H1 (cell line): ENCODE measurements around the gene ZNF484. TPM values are rescaled to one million over a fixed set of nuclear protein-coding genes. Genes with fewer than 3 reads are reported as not detected.

ENCODE experiments used
- CTCF ChIA-PET: fragments of 300-600 bp; sonication (Branson Sonifier 250); formaldehyde crosslinking; loops from one replicate; lab custom pipeline; 2021; ENCODE audit not compliant: partially characterized antibody; lab: Charles Lee
- POLR2A ChIA-PET: fragments of 300-600 bp; sonication (Branson Sonifier 250); formaldehyde crosslinking; loops from one replicate; lab custom pipeline; 2021; ENCODE audit warnings: inconsistent platforms; ENCODE audit not compliant: partially characterized antibody; lab: Charles Lee
- DNase-seq, 2 experiments: peaks; one replicate each; pipeline versions ENCODE4 v3.0.0 to v3.0.0-alpha.2; 2010 to 2022; ENCODE audit warnings: low spot score in 2 of 2, low read depth in 1 of 2, mixed read lengths in 1 of 2
- FAIRE-seq: peaks from 2 replicates; lab custom pipeline; 2011; peaks lifted over from hg19 to GRCh38; lab: Jason Lieb, UNC
- H2AFZ ChIP-seq: 2 replicates; pipeline ENCODE4 v1.8.1; 2012; ENCODE audit warnings: low read length, inconsistent platforms
- H2AK5ac ChIP-seq: 2 replicates; pipeline ENCODE4 v1.6.1; 2013; ENCODE audit warnings: low read depth, low read length
- H2BK120ac ChIP-seq: replicated peaks from 2 replicates; pipeline ENCODE3; 2013; ENCODE audit warnings: low read depth, low read length, inconsistent platforms
- H2BK12ac ChIP-seq: 2 replicates; pipeline ENCODE4 v1.6.1; 2013; ENCODE audit warnings: low read depth, low read length
- H2BK15ac ChIP-seq: 2 replicates; pipeline ENCODE4 v1.6.1; 2013; ENCODE audit warnings: low read length
- H2BK20ac ChIP-seq: 2 replicates; pipeline ENCODE4 v1.6.1; 2013; ENCODE audit warnings: low read length
- H2BK5ac ChIP-seq: 2 replicates; pipeline ENCODE4 v1.6.1; 2013; ENCODE audit warnings: low read depth, low read length
- H3K14ac ChIP-seq: 2 replicates; pipeline ENCODE4 v1.6.1; 2013; ENCODE audit warnings: inconsistent platforms; ENCODE audit not compliant: insufficient read length
- H3K18ac ChIP-seq: 2 replicates; pipeline ENCODE4 v1.6.1; 2013; ENCODE audit warnings: low read length; ENCODE audit errors: extremely low read depth
- H3K23ac ChIP-seq: 2 replicates; pipeline ENCODE4 v1.6.1; 2013; ENCODE audit warnings: inconsistent platforms; ENCODE audit not compliant: insufficient read length
- H3K23me2 ChIP-seq: 2 replicates; pipeline ENCODE4 v1.6.1; 2013; ENCODE audit warnings: low read depth, low read length
- H3K27ac ChIP-seq: 2 replicates; pipeline ENCODE4 v1.6.1; 2011; ENCODE audit warnings: low read depth, low read length, inconsistent platforms
- H3K27me3 ChIP-seq, 4 experiments: replicated peaks in 1 of 4; 1 replicate in 1 of 4; 2 replicates in 3 of 4; pipeline versions ENCODE4 v1.6.1 to v1.8.1; 2011 to 2013; ENCODE audit warnings: low read length in 3 of 4, mild to moderate bottlenecking in 3 of 4, inconsistent platforms in 2 of 4, mixed read lengths in 2 of 4, moderate library complexity in 1 of 4; ENCODE audit not compliant: control insufficient read depth in 3 of 4, insufficient read depth in 3 of 4; ENCODE audit errors: extremely low read depth in 1 of 4
- H3K36me3 ChIP-seq, 4 experiments: 2 replicates each; pipeline versions ENCODE4 v1.6.1 to v1.8.1; 2011 to 2013; ENCODE audit warnings: mild to moderate bottlenecking in 4 of 4, low read length in 3 of 4, moderate library complexity in 2 of 4, control low read depth in 1 of 4, inconsistent platforms in 1 of 4; ENCODE audit not compliant: insufficient read depth in 4 of 4, control insufficient read depth in 2 of 4
- H3K4ac ChIP-seq: replicated peaks from 2 replicates; pipeline ENCODE3; 2013; ENCODE audit warnings: low read length, low read depth, mixed read lengths, inconsistent platforms; ENCODE audit not compliant: insufficient read length
- H3K4me1 ChIP-seq, 4 experiments: replicated peaks in 1 of 4; 1 replicate in 1 of 4; 2 replicates in 3 of 4; pipeline versions ENCODE4 v1.6.1 to v1.8.1; 2011 to 2013; ENCODE audit warnings: low read length in 3 of 4, inconsistent platforms in 2 of 4, mixed read lengths in 1 of 4; ENCODE audit not compliant: insufficient read depth in 4 of 4, control insufficient read depth in 3 of 4
- H3K4me2 ChIP-seq, 2 experiments: 2 replicates each; pipeline versions ENCODE4 v1.6.1 to v1.8.1; 2011 to 2013; ENCODE audit warnings: low read depth in 2 of 2, low read length in 2 of 2, control low read depth in 1 of 2, inconsistent platforms in 1 of 2, mild to moderate bottlenecking in 1 of 2; ENCODE audit not compliant: insufficient read depth in 1 of 2
- H3K4me3 ChIP-seq, 4 experiments: fragments of 200-600, 300-600 bp in 1 of 4; sonication (generic), shearing (Covaris generic), sonication (Bioruptor Twin) in 1 of 4; 2 replicates each; pipeline versions ENCODE4 v1.5.1 to v1.8.1; 2011 to 2016; ENCODE audit warnings: low read length in 4 of 4, low read depth in 3 of 4, control low read depth in 2 of 4, inconsistent platforms in 2 of 4, mild to moderate bottlenecking in 2 of 4, mixed read lengths in 1 of 4, moderate library complexity in 1 of 4; ENCODE audit not compliant: insufficient read depth in 2 of 4; ENCODE audit errors: extremely low read depth in 1 of 4
- H3K56ac ChIP-seq: replicated peaks from 2 replicates; pipeline ENCODE3; 2013; ENCODE audit warnings: low read depth, mild to moderate bottlenecking, mixed read lengths, low read length, inconsistent platforms; ENCODE audit not compliant: insufficient read length
- H3K79me1 ChIP-seq: 2 replicates; pipeline ENCODE4 v1.6.1; 2013; ENCODE audit warnings: low read depth, low read length, control low read depth
- H3K79me2 ChIP-seq, 2 experiments: 2 replicates each; pipeline versions ENCODE4 v1.6.1 to v1.8.1; 2012 to 2013; ENCODE audit warnings: low read length in 2 of 2, mild to moderate bottlenecking in 2 of 2, inconsistent platforms in 1 of 2; ENCODE audit not compliant: insufficient read depth in 2 of 2, control insufficient read depth in 1 of 2
- H3K9ac ChIP-seq, 4 experiments: replicated peaks in 1 of 4; 1 replicate in 1 of 4; 2 replicates in 3 of 4; pipeline versions ENCODE4 v1.6.1 to v1.8.1; 2011 to 2013; ENCODE audit warnings: low read depth in 3 of 4, low read length in 3 of 4, control low read depth in 2 of 4, mild to moderate bottlenecking in 2 of 4, moderate library complexity in 2 of 4, inconsistent platforms in 1 of 4; ENCODE audit errors: extremely low read depth in 1 of 4
- H3K9me3 ChIP-seq, 2 experiments: 2 replicates each; pipeline versions ENCODE4 v1.6.1 to v1.8.1; 2012 to 2013; ENCODE audit warnings: mild to moderate bottlenecking in 2 of 2, moderate library complexity in 2 of 2, control low read depth in 1 of 2, inconsistent platforms in 1 of 2, low read depth in 1 of 2, low read length in 1 of 2, mixed read lengths in 1 of 2; ENCODE audit not compliant: insufficient read depth in 2 of 2
- H4K20me1 ChIP-seq, 2 experiments: replicated peaks in 1 of 2; 2 replicates each; pipeline versions ENCODE3 to v1.8.1; 2011 to 2013; ENCODE audit warnings: inconsistent platforms in 2 of 2, low read length in 2 of 2, mild to moderate bottlenecking in 1 of 2; ENCODE audit not compliant: insufficient read depth in 2 of 2, control insufficient read depth in 1 of 2
- H4K5ac ChIP-seq: 2 replicates; pipeline ENCODE4 v1.6.1; 2013; ENCODE audit warnings: low read length, low read depth, mixed read lengths, inconsistent platforms; ENCODE audit not compliant: insufficient read length
- H4K8ac ChIP-seq: 2 replicates; pipeline ENCODE4 v1.8.0; 2013; ENCODE audit warnings: mild to moderate bottlenecking, moderate library complexity, low read length, inconsistent platforms; ENCODE audit not compliant: insufficient read depth; ENCODE audit errors: extremely low read depth
- H4K91ac ChIP-seq: replicated peaks from 2 replicates; pipeline ENCODE3; 2013; ENCODE audit warnings: low read length, mixed read lengths, inconsistent platforms; ENCODE audit not compliant: insufficient read length
- ASH2L ChIP-seq: fragments of 200-600, 300-600 bp; sonication (generic); IDR thresholded peaks from one replicate; pipeline ENCODE4 v1.7.1; 2017; ENCODE audit warnings: low read length
- GTF2F1 ChIP-seq: IDR thresholded peaks from 2 replicates; pipeline ENCODE4 v1.6.1; 2012; ENCODE audit warnings: low read depth, low read length, improper control_type of control experiment, borderline replicate concordance
- KDM4A ChIP-seq: IDR thresholded peaks from one replicate; pipeline ENCODE4 v1.7.1; 2012; ENCODE audit warnings: low read depth, mild to moderate bottlenecking, moderate library complexity, low read length, inconsistent platforms; ENCODE audit not compliant: severe bottlenecking
- WGBS, 2 experiments: shearing (Covaris generic) in 1 of 2; methylation state at CpG; one replicate each; pipeline versions ENCODE4 v1.1.6 to v1.1.7; 2013 to 2015; ENCODE audit warnings: low lambda C conversion rate in 2 of 2, mixed read lengths in 2 of 2, inconsistent platforms in 1 of 2, low coverage in 1 of 2, missing lambda C conversion rate in 1 of 2; ENCODE audit not compliant: insufficient replicate concordance in 2 of 2, insufficient coverage in 1 of 2, insufficient read length in 1 of 2; ENCODE audit errors: extremely low coverage in 1 of 2, missing lambda C conversion rate in 1 of 2; 5-methylcytosine and 5-hydroxymethylcytosine counted together
- polyA plus RNA-seq, 7 experiments: library from polyadenylated mRNA; depleted of rRNA in 3 of 7; stranded (reverse) in 5 of 7; unstranded in 2 of 7; fragments of >200 nt in 5 of 7; fragments of 200-250 nt in 2 of 7; gene quantifications; 1 replicate in 5 of 7; 2 replicates in 1 of 7; 4 replicates in 1 of 7; pipeline versions ENCODE4 v1.2.1 to v1.2.3, GENCODE V29; 2011 to 2013; ENCODE audit warnings: missing spikeins in 2 of 7, mixed read lengths in 2 of 7
- total RNA-seq: library from RNA; stranded (reverse); fragmentation: NEBNext Ultra II Directional; extraction: Animal tissue kit (Norgen Biotek cat#: 25700); gene quantifications from 2 replicates; pipeline ENCODE4 v1.2.1, GENCODE V29; 2021

ZNF484 gene
- total and polyA plus RNA-seq, 2 of the 8 experiments (the other 6 are each of a cell fraction or from before 2014, with no cell fraction given) = 1.3 to 11.5 TPM

- no peak for FAIRE-seq
These were observed 73.1 kb downstream of the ZNF484 start for GRCh38 chr9:92804727-92805126.

More at GRCh38 chr9:92804727-92805126, 73.1 kb downstream of the ZNF484 start:
- Histone ChIP-seq H3K4ac (peak overlapping the region; percentile 99), H4K91ac (peak overlapping the region; percentile 88), H3K9ac (no peak overlapping the region), H2BK5ac (0 out of 2 replicates have a peak overlapping the region, but pooled peaks have one; percentile 22), H3K14ac (no peak overlapping the region), H3K4me3 (no peak overlapping the region), H2BK15ac (peak overlapping the region; percentile 37; the same call in 1 of the 2 replicates), H3K4me1 (peaks cover 0 to 10% (median 5%) of the 10 kb centered on the region in 4 experiments; a peak in 5 of 7 replicates), H2BK12ac (peak overlapping the region; percentile 96; the same call in 1 of the 2 replicates), H2AFZ (no peak overlapping the region), H3K27me3 (peaks cover 26 to 53% (median 43%) of the 10 kb centered on the region in 4 experiments), H3K36me3 (no peaks in the 10 kb centered on the region), H4K5ac (no peak overlapping the region), H3K79me1 (no peaks in the 10 kb centered on the region), H4K8ac (no peak overlapping the region), H4K20me1 (peaks cover 0 to 12% of the 10 kb centered on the region in 2 experiments), H3K9me3 (no peaks in the 10 kb centered on the region), H3K56ac (peak overlapping the region; percentile 95), H3K4me2 (no peak overlapping the region), H3K18ac (no peak overlapping the region), H2BK120ac (no peak overlapping the region), H3K23me2 (peaks cover 33% of the 10 kb centered on the region), H3K23ac (no peak overlapping the region), H2BK20ac (0 out of 2 replicates have a peak overlapping the region, but pooled peaks have one; percentile 21), H2AK5ac (peak overlapping the region; percentile 99), H3K79me2 (no peaks in the 10 kb centered on the region), H3K27ac (no peak overlapping the region)
- no peak for DNase-seq
- TF ChIP-seq GTF2F1 = no peak
- no peak for TF ChIP-seq KDM4A
- no peak for TF ChIP-seq ASH2L
- WGBS, 2 experiments = 82 to 100% methylated on average over 2 to 6 of the region's 6 CpGs
- CTCF ChIA-PET = no interaction called here
- POLR2A ChIA-PET = no interaction called here
